GM18507 (cell line): Measurements from ENCODE around the gene DUSP15.

Source experiments
- DNase-seq: peaks from one replicate; pipeline ENCODE4 v3.0.0; 2011; ENCODE audit warnings: low read depth; ENCODE audit not compliant: insufficient read length; ENCODE audit errors: extremely low spot score
- FAIRE-seq: peaks from 2 replicates; lab custom pipeline; 2011; peaks lifted over from hg19 to GRCh38; lab: Jason Lieb, UNC

DUSP15 gene

DNA sequence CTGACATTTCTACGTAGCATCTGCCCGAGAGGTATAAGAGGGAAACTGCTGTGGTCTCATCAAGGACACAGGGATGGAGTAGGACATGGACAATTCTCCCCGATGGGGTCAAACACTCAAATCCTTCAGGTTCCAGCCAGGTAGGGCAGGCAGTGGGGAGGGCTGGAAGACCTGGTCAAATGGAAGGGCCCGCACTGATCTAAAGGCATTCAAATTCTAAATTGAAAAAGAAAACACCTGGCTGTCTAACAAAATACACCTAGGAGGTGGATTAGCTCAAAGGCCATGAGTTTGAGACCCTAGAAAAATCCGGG, 8.2 kb downstream of the DUSP15 start:
- DNase-seq (no peak), FAIRE-seq (no peak)

DNA sequence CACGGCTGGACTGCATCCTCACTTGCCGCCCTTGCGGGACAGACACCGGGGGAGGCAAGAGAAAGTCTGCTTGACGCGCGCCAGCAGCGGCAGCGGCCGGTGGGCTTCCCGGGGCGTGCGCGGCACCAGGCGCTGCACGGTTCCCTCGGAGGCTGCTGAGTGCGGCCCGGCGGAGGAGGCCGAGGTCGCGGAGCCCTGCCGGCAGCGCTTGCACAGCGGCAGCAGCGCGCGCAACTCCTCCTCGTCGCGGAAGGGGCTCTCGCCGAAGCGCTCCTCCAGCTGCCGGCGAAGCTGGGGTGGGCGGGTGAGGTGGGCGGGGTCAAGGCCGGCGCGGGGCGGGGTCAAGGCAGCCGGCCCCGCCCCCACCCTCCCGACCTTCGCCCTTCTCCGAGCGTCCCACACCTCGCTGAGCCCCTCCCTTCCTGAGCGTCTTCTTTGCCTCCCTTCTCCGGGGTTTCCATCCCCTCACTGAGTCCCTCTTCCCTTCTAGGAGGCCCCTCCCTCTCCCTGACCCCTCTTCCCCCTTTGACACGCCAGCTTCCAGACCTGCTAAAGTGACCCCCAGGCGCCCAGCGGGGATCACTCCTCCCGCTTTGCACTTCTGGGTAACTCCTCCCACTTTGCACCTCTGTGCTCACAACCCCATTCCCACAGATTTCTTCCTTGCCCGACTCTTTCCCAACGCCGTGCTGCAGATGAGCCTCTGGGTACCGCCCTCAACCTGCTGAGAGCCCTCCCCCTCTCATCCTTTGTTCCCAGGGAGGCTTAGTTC, 8.8 kb downstream of the DUSP15 start:
- DNase-seq (peak; percentile 82), FAIRE-seq (peak; percentile 56)

DNA sequence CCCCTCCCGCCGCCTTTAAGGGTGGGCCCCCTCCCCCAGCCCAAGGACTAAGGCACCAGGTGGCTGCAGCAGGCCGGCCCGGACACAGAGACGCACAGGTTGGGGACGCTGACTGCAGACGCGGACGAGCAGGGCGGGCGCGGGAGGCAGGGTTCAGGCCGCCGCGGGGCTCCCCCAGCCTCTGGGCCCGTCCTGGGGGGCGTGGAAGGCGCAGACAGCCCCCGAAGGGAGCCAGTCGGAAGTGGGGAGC, 9.3 kb downstream of the DUSP15 start:
- no peak for DNase-seq
- no peak for FAIRE-seq

DNA sequence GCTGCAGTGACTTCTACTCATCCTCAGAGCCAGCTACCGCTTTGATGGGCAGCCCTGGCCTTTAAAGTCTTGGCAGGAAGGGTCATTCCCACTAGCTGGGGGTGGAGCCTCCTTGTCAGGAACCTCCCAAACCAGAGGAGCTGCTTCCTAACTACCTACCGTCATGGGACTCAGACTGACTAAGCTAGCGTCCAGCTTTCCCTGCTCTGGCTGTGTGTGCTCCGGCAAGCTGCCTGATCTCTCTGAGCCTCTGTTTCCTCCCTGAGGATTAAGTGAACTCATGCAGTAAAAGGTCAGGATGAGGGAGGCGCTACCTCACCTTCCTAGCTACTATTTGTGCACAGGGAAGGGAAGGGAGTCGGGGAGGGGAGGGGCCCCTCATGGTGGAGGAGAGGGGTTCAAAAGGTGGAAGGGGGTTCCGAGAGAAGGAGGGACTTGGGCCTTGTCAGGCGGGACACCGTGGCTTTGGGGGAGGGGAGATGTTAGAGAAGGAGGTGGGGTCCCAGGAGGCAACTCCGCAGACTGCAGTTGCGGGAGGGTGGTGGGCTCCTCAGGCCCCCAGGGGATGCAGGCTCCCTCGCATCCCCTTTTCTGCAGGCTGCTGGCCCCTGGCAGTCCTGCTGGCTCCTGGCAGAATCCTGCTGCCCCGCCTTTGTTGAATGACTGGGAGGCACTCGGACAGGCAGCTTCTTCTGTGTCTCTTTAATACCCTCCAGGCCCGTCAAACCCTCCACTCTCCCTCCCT, 9.8 kb downstream of the DUSP15 start:
- FAIRE-seq, result no peak
- no peak for DNase-seq

DNA sequence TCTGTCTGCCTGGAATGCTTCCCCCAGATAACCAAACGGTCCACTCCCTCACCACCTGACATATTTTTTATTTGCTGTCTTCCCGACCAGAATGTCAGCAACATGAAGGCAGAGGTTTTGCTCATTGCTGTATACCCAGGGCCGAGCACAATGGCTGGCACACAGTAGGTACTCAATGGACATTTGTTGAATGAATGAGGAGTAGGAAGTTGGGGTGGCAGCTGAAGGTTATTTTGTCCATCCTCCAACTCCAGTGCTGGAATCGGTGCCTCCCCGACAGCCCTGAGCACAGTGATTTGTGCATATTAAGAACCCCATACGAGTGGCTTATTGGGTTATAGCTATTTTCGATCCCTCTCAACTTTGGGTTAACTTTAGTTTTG, 10.3 kb downstream of the DUSP15 start:
- no peak for FAIRE-seq
- DNase-seq, result no peak

DNA sequence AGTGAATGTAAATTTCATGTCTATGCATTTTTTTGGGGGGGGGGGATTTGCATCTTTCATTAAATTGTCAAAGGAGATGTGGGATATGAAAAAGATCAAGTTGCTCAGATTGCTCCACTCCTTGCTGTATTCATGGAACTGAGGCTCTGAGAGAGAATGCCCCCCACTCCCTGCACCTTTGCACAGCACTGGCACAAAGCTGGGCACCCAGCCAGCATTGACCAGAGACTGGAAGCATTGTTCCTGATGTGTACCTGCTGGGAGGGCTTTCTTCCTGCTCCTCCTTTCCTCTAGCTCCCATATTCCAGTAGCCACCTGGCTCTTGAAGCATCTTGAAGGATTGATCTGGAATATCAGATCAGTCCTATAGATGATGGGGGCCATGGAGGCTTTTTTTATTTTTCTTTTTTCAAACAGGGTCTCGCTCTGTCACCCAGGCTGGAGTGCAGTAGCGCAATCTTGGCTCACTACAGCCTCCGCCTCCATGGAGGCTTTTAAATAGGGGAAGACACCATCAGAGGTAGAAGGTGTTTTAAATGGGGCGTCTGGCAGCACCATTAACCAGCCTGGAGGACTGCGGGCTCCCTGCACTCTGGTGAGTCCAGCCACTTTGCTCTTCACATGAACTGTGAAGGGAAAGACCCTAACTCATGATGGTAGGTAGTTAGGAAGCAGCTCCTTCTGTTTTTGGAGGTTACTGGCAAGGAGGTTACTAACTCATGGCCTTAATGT, 10.9 kb downstream of the DUSP15 start:
- DNase-seq (no peak), FAIRE-seq (no peak)

DNA sequence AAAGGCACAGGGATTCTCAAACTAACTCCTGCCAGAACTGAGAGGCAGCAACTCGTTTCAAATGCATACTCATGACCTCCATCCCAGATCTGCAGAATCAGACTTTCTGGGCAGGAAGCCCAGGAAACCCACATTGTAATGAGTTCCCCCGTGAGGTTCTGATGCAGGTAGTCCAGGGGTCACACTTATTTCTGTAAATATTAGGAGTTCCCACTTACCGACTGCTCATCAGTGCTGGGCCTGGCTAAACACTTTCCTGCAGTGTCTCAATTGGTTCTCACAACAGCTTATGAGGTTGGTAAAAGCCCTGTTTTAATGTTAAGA, 11.6 kb downstream of the DUSP15 start:
- no peak for FAIRE-seq
- DNase-seq, result no peak

DNA sequence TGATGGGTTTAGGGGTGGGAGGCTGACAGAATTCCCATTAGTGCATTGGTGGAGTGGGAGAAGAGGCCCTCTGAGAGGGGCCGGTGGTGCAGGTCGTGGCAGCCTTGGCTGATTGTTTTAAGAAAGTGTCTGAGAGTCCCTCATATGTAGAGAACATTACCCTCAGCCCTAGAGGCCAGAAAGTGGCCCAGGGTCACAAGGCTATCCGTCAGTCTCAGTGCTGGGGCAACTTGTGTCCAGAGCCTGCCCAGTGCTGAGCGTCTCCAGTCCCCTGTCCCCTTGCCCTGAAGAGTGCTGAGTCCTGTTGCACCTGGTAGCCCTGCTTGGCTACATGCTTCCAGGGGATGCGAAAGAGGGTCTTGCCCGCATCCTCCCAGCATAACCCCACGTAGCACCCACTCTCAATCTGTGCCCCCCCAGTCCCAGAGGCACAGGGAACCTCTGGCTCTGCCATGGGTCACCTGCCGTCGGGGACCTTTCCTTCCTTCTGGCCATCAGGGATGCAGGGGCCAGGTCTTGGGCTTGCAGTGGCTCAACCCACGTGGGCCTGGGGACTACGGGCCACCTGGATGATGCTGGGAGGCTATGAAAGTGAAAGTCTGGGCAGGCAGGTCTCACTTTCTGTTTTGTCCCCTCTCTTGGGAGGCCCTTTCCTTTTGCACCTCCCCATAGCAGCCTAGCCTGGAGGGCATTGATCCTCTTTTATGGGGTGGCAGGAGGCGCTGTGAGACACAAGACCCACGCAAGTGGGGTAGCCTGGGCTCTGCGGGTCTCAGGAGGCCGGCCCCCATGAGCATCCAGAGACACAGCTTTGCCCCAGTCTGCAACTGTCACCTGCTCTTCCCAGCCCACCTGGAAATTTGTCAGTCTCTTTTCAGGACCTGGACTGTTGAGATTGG, 12.2 kb downstream of the DUSP15 start:
- DNase-seq, result peak; percentile 69
- FAIRE-seq, result peak; percentile 70

DNA sequence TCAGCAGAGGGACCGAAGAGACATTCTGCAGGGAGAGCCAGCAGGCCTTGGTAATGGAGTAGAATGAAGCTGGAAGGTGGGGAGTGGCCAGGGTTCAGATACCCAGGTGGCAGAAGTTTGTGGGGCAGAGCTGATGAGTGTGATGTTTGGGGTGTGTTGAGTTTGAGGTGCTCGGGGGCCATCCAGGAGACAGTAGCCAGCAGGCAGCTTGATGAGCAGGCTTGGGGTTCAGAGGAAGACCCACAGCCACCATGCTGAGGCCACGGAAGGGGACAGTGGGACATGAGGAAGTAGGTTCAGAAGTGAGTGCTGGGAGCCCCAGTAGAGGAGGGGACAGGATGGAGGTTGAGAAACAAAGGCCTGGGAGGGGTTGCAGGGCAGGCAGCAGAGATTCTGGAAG, 13.8 kb downstream of the DUSP15 start:
- FAIRE-seq, result no peak
- DNase-seq, result no peak

DNA sequence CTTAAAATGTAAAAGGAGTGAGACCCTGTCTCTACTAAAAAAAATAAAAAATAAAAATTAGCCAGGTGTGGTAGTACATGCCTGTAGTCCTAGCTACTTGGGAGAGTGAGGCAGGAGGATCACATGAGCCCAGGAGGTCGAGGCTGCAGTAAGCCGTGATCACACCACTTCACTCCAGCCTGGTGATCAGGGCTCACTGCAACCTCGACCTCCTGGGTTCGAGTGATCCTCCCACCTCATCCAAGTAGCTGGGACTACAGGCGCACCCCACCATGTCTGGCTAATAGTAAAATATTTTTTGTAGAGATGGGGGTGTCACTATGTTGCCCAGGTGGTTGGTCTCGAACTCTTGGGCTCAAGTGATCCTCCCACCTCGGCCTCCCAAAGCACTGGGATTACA, 16.8 kb downstream of the DUSP15 start:
- no peak for FAIRE-seq
- no peak for DNase-seq

DNA sequence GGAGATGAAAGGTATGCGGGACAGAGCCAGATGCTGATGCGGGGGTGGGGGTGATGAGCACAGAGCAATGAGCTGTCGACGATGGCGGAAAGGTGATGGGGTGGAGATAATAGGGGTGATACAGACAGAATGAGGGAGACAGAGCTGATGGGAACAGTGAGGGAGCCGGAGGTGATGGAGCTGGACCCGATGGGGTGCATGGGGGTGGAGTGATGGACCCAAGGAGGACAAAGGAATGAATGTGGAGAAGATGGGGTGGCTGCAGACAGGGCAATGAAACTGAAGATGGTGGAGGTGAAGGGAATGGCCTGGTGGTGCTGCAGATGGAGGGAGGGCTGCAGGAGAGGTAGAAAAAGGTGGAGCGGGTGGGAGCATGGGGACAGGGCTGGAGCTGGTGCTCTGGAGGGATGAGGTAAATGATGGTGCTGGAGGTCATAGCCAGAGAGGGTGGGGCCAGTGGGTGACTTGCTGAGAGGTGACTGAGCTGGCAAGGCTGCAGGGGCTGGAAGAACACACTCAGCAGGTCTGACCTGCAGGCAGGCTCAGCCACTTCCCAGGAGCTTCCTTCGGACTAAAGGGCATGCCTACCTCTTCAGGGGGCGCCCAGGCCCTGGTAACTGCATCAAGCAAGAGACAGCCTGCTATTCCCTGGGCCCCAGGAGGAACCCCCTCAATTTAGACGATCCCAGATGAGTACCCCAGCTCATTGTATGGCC, 18.9 kb downstream of the DUSP15 start:
- DNase-seq (no peak), FAIRE-seq (no peak)

DNA sequence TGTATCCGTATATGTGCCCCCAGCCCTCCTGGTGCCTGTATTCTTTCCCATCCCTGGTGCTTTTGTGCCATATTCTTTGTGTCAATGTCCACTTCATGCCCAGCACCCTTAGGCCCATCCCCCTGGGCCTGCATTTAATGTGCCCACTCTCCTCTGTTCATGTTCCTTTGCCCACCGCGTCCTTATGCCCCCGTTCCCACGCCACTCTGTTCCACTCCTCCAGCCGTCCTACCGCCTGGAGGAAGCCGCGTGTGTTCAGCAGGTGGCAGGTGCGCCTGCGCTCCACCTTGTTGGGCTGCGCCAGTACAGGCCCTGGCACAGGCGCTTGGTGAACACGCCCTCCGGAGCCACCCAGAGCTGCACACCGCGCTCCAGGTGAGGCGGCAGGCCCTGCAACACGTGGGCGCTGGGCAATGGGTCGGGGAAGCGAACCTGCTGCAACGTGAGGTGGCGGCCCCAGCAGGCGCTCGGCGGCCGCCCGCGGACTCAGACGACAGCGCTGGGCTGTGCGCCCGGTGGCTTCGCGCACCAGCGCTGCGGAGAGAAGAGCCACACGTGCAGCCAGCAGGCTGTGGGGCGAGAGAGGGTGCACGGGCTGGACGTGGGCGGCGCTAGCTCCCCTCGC, 20.9 kb downstream of the DUSP15 start:
- no peak for FAIRE-seq
- no peak for DNase-seq

DNA sequence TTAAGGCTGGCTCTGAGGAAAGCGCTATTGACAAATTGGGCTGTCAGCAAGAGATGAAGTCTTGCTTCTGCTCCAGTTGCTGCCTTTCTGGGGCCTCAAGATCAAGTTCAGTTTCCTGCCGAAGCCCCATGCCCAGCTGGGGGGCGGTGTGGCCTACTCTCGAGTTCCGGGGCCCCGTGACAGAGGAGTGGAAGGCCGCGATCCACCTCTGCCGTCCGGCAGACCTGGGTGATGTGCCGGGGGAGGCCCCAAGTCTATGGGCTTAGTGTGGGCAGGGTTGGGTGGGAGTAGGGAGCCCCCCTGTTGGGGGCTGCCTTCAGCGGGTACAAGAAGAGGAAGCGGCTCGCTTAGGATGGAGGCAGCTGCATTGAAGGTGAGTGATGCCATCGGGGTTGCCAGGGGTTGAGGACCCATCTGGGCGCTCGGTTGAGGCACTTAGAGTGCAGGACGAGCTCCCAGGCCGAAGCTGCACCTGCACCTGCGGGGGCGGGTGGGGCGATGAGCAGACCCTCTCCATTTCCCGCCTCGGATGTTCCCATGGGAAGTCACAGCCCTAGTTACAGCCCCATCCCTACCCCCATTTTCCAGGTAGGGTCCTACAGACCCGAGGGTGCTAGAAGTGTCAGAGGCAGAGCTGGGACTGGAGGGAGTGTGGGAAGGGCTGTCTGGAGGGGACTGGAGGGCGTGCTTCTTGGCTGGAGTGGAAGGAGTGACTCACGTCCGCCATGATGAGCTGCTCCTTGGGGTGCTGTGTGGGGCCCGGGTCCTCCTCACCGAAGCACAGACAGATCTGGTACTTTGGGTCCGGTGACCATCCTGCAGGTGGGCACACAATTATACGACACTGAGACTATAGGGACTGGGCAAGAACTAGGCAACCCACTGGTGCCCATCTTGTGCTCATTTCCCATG, 22.0 kb downstream of the DUSP15 start:
- DNase-seq, result no peak
- no peak for FAIRE-seq

DNA sequence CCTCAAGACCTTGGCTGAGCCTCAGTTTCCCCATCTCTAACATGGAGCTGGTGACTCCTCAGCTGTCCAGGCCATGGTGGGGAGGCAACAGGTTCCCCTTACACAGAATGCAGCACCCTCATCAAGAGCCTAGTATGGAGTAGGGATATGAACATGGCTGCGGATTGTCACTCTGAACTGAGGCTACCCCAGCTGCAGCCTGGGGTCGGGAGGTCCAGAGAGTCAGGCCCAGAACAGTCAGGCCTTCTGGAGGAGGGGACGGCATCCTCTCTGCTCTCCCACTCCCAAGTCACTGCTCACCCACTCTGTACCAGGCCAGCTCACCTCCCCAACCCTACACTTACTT, 23.6 kb downstream of the DUSP15 start:
- FAIRE-seq, result no peak
- DNase-seq, result no peak

DNA sequence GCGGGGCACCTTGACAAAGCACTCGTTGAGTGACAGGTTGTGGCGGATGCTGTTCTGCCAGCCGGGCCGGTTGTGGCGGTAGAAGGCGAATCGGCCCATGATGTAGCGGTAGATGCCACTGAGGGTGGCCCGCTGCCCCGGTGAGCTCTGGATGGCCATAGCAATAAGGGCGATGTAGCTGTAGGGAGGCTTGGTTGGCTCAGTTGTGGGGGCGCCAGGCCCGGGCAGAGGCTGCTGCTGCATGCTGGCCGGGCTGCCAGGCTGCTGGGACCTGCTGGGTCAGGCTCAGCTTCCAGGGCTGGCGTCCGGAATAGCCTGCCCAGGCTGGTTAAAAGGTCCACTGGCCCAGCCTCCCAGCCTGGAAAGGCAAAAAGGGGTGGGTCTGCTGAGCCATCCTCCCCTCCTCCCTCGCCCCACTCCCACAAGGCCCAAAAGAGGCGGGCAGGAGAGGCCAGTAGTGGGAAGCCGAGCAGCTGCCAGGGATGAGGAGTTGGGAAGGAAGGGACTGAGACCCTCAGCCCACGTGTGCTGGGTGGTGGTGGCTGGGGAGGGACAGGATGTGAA, 24.9 kb downstream of the DUSP15 start, which contains the start of gene FOXS1:
Gene FOXS1, minus strand, starts transcription at position 305 of the 564 bp plus-strand sequence. Its CDS starts 62 bp downstream, at position 243.
- no peak for DNase-seq
- FAIRE-seq, result no peak

DNA sequence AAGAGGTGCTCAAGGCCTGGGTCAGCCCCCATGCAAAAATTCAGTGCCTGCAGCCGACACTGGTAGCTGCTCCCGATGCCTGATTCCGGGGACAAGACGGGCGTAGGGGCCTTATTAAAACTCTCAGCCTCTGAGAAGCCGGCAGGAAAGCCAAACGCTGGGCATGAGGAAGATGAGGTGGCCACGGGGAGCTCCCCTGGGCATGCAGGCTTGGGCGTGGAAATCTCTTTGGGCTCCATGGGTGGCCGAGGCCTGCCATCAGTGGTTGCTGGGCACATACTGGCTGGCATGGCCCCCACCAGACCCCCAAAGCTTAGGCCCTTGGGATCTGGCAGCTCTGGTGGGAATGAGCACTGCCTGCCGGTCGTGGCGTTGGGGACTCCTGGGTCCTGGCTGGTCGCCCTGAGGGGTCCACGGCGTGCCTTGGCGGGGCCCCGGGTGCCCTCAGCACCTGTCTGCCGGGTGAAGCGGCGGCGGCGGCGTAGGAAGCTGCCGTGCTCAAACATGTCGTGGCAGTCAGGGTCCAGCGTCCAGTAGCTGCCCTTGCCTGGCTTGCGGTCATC, 25.5 kb downstream of the DUSP15 start:
- FAIRE-seq (no peak), DNase-seq (no peak)

DNA sequence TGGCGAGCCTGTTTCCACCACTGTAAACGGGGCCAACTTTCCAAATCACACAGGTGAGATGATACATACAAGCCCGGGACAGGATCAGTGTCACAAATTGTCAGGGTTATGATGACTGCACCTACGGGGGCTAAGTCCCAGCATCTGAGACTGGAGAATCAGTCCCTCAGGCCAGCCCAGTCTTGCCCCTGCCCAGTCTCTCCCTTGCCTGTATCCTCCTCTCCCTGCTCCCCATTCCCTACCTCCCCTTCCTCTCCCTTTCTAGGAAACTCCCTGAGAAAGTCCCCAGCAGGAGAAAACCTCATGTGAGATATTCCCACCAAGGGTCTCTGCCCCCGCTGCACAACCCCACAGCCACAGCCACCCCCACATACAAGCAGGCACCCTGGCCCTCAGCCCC, 26.4 kb downstream of the DUSP15 start:
- FAIRE-seq, result no peak
- DNase-seq, result no peak

DNA sequence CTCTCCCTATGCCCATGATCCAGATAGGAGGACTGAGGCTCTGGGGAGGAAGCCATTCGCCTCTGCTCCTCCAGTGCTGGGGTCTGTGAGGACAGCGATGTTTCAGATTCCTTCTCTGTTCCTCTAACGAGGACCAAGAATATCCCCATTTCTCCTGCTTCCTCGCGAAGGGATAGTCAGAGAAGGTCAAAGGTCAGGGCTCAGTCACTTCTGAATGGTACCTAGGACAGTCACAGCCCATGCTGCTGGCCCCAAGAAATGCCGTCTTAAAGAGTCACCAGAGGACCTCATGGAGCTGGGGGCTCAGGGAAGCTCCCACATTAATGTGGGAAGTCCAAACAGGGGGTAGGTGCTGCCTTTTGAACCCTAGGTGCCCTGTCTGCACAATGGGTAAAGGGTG, 27.0 kb downstream of the DUSP15 start:
- DNase-seq, result no peak
- FAIRE-seq, result no peak
